GM23248 (cell line): ENCODE measurements around the gene RIN1.

Source experiments
- EZH2 ChIP-seq: fragments of 200-600 bp; sonication (generic); IDR thresholded peaks from 2 replicates; pipeline ENCODE4 v1.6.1; 2018; ENCODE audit warnings: antibody characterized with exemption, mild to moderate bottlenecking; ENCODE audit not compliant: insufficient read depth, poor library complexity, severe bottlenecking
- EZH2phosphoT487 ChIP-seq: fragments of 200-600 bp; sonication (generic); IDR thresholded peaks from 2 replicates; pipeline ENCODE4 v1.6.1; 2018; ENCODE audit warnings: antibody characterized with exemption, moderate library complexity, mild to moderate bottlenecking, low read depth; ENCODE audit not compliant: insufficient read depth

DNA sequence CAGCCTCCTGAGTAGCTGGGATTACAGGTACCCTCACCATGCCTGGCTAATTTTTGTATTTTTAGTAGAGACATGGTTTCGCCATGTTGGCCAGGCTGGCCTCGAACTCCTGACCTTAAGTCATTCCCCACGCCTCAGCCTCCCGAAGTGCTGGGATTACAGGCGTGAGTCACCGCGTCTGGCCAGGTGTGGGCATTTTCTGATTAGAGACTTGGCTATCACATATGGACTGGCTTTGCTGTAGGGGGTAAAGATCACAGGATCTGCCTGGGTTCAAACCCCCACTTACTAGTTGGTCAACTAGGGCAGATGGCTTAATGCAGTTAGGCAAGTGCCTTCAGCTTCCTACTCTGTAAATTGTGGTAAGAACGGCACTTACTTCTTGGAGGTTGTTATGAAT, 25.9 kb downstream of the RIN1 start:
- TF ChIP-seq EZH2 (no peak), EZH2phosphoT487 (no peak)
